Natural killer cell (primary cell): Measurements from ENCODE around the gene EMSY. TPM values are rescaled to one million over a fixed set of nuclear protein-coding genes. Genes with fewer than 3 reads are reported as not detected.

Experiments
- ATAC-seq, 3 donors: fragments of 150-1000 bp in 2 of 3; fragments of 200-7000 bp in 1 of 3; cut with Tn5 transposase; 1 replicate in 1 of 3; 2 replicates in 2 of 3; pipeline ENCODE4 v1.10.0; 2021; ENCODE audit warnings: mild to moderate bottlenecking in 2 of 3, moderate library complexity in 2 of 3
- DNase-seq, 2 donors: peaks; one replicate each; pipeline versions ENCODE4 v3.0.0 to v3.0.0-alpha.2; 2013 to 2021; ENCODE audit warnings: mixed read lengths in 1 of 2
- H3K27ac ChIP-seq: one replicate; pipeline ENCODE4 v1.5.1; 2013; ENCODE audit warnings: mild to moderate bottlenecking, low read length
- H3K27me3 ChIP-seq: one replicate; pipeline ENCODE4 v1.6.1; 2013; ENCODE audit warnings: low read length; ENCODE audit not compliant: control insufficient read depth, insufficient read depth
- H3K36me3 ChIP-seq: one replicate; pipeline ENCODE4 v1.6.1; 2013; ENCODE audit warnings: low read length; ENCODE audit not compliant: control insufficient read depth, insufficient read depth
- H3K4me1 ChIP-seq: one replicate; pipeline ENCODE4 v1.6.1; 2013; ENCODE audit warnings: low read length; ENCODE audit not compliant: control insufficient read depth, insufficient read depth
- H3K4me3 ChIP-seq: one replicate; pipeline ENCODE4 v1.5.1; 2013; ENCODE audit warnings: low read length
- H3K9me3 ChIP-seq: one replicate; pipeline ENCODE4 v1.6.1; 2013; ENCODE audit warnings: low read length; ENCODE audit not compliant: control insufficient read depth, insufficient read depth
- H3K27ac Mint-ChIP-seq, 2 donors: one replicate each; pipeline ENCODE4 v1.8.0; 2022; ENCODE audit warnings: mild to moderate bottlenecking in 2 of 2, mixed read lengths in 2 of 2, moderate library complexity in 1 of 2
- H3K27me3 Mint-ChIP-seq, 2 donors: one replicate each; pipeline ENCODE4 v1.8.0; 2022; ENCODE audit warnings: low read depth in 2 of 2, mixed read lengths in 2 of 2
- H3K36me3 Mint-ChIP-seq: one replicate; pipeline ENCODE4 v1.8.0; 2022; ENCODE audit warnings: mixed read lengths
- H3K4me1 Mint-ChIP-seq, 2 donors: one replicate each; pipeline ENCODE4 v1.8.0; 2022; ENCODE audit warnings: mixed read lengths in 2 of 2
- H3K4me3 Mint-ChIP-seq: one replicate; pipeline ENCODE4 v1.8.0; 2022; ENCODE audit warnings: mild to moderate bottlenecking, moderate library complexity, mixed read lengths
- H3K9me3 Mint-ChIP-seq, 2 donors: one replicate each; pipeline ENCODE4 v1.8.0; 2022; ENCODE audit warnings: mixed read lengths in 2 of 2
- CTCF ChIP-seq: fragments of 200-600 bp; IDR thresholded peaks from one replicate; pipeline ENCODE4 v1.8.0; 2022; ENCODE audit warnings: antibody characterized with exemption
- WGBS: methylation state at CpG from one replicate; pipeline ENCODE4 v1.1.7; 2013; ENCODE audit warnings: missing lambda C conversion rate; ENCODE audit not compliant: insufficient coverage; 5-methylcytosine and 5-hydroxymethylcytosine counted together
- intact Hi-C: fragments of 100-400 bp; cut with micrococcal nuclease; formaldehyde crosslinking; loops from one replicate; pipeline ENCODE4 v1.14.2; 2022
- total RNA-seq, 4 donors: library from RNA; stranded (reverse); fragments of 120-200 nt in 1 of 4; gene quantifications; one replicate each; pipeline versions ENCODE4 v1.2.3 to v1.2.4, GENCODE V29; 2013 to 2022

The EMSY gene
- total RNA-seq, 3 donors from 2014 or later (not counting 1 experiment from before 2014, with no cell fraction given) = 36.0 to 43.8 (median 39.4) TPM

GRCh38 chr11:76453248-76453647 is 8.4 kb downstream of the EMSY start:
- Histone ChIP-seq H3K4me3 (no peak overlapping the region), H3K9me3 (no peaks in the 10 kb centered on the region), H3K36me3 (peaks cover 64% of the 10 kb centered on the region), H3K27me3 (no peaks in the 10 kb centered on the region), H3K27ac (no peak overlapping the region), H3K4me1 (no peaks in the 10 kb centered on the region)
- no peak for DNase-seq
- Mint-ChIP-seq H3K27me3 (no peaks in the 10 kb centered on the region), H3K27ac (no peak overlapping the region), H3K36me3 (peaks cover 6% of the 10 kb centered on the region), H3K4me3 (no peak overlapping the region), H3K4me1 (peaks cover 7 to 11% of the 10 kb centered on the region in 2 donors), H3K9me3 (no peaks in the 10 kb centered on the region)
- 97% methylated on average over 6 of the region's 6 CpGs for WGBS
- TF ChIP-seq CTCF = no peak
- ATAC-seq = no peak
- intact Hi-C loops = no loop called here

GRCh38 chr11:76455331-76455730 is 10.5 kb downstream of the EMSY start:
- H3K36me3 Mint-ChIP-seq = peaks cover 6% of the 10 kb centered on the region

GRCh38 chr11:76455931-76456330 is 11.1 kb downstream of the EMSY start:
- Histone ChIP-seq H3K36me3 (peaks cover 56% of the 10 kb centered on the region), H3K4me1 (no peaks in the 10 kb centered on the region), H3K9me3 (no peaks in the 10 kb centered on the region), H3K4me3 (no peak overlapping the region), H3K27ac (no peak overlapping the region), H3K27me3 (no peaks in the 10 kb centered on the region)
- H3K27me3 Mint-ChIP-seq = no peaks in the 10 kb centered on the region
- H3K4me3 Mint-ChIP-seq = no peak overlapping the region
- no peak for DNase-seq
- no peak for ATAC-seq
- intact Hi-C loops = no loop called here
- no peaks in the 10 kb centered on the region for H3K9me3 Mint-ChIP-seq
- no peak overlapping the region for H3K27ac Mint-ChIP-seq
- H3K4me1 Mint-ChIP-seq = no peaks in the 10 kb centered on the region
- peaks cover 6% of the 10 kb centered on the region for H3K36me3 Mint-ChIP-seq
- TF ChIP-seq CTCF = no peak

More at GRCh38 chr11:76455331-76455730, 10.5 kb downstream of the EMSY start:
- no peak overlapping the region for H3K27ac ChIP-seq
- H3K27me3 ChIP-seq = no peaks in the 10 kb centered on the region
- no peak overlapping the region for H3K27ac Mint-ChIP-seq
- WGBS = 93% methylated on average over 1 of the region's 2 CpGs
- H3K4me3 Mint-ChIP-seq = no peak overlapping the region
- H3K4me1 ChIP-seq = no peaks in the 10 kb centered on the region
- intact Hi-C loops = no loop called here
- no peaks in the 10 kb centered on the region for H3K27me3 Mint-ChIP-seq
- no peak for DNase-seq
- H3K9me3 ChIP-seq = no peaks in the 10 kb centered on the region
- peaks cover 61% of the 10 kb centered on the region for H3K36me3 ChIP-seq
- ATAC-seq = no peak
- H3K4me3 ChIP-seq = no peak overlapping the region
- no peaks in the 10 kb centered on the region for H3K9me3 Mint-ChIP-seq
- H3K4me1 Mint-ChIP-seq = no peaks in the 10 kb centered on the region
- no peak for TF ChIP-seq CTCF

- intact Hi-C loops = no loop called here
- Histone ChIP-seq H3K27me3 (no peaks in the 10 kb centered on the region), H3K4me3 (no peak overlapping the region), H3K4me1 (no peaks in the 10 kb centered on the region), H3K36me3 (peaks cover 53% of the 10 kb centered on the region), H3K27ac (no peak overlapping the region), H3K9me3 (no peaks in the 10 kb centered on the region)
- TF ChIP-seq CTCF = no peak
- no CpG with 5 or more reads among the region's 2 CpGs for WGBS
- H3K4me1 Mint-ChIP-seq = no peaks in the 10 kb centered on the region
- H3K27ac Mint-ChIP-seq = no peak overlapping the region
- no peak for DNase-seq
- no peak overlapping the region for H3K4me3 Mint-ChIP-seq
- peaks cover 6% of the 10 kb centered on the region for H3K36me3 Mint-ChIP-seq
- no peaks in the 10 kb centered on the region for H3K9me3 Mint-ChIP-seq
- no peak for ATAC-seq
- no peaks in the 10 kb centered on the region for H3K27me3 Mint-ChIP-seq
Measured at GRCh38 chr11:76456571-76456970, 11.8 kb downstream of the EMSY start.
